Stimulated activated CD4-positive, alpha-beta T cell treated with anti-CD3 and anti-CD28 coated beads, Interleukin-12 subunit alpha, Interleukin-12 subunit beta, amount 100 ng/mL, for 24 hours (primary cell): ENCODE data around the gene LHX4.
A peak's percentile ranks its signal among the peaks of the same experiment; 100 is the strongest.

Source experiments
- DNase-seq, 2 experiments: peaks; one replicate each; pipeline ENCODE4 v3.0.0-alpha.2; 2020; ENCODE audit warnings: low read depth in 2 of 2

LHX4 gene

GRCh38 chr1:180229483-180230415 lies at the start of gene LHX4:
Gene LHX4, plus strand, starts transcription at chr1:180230264. Its CDS starts 266 bp downstream, at chr1:180230530.
- DNase-seq = peak in 1 of 2 experiments; percentile 20

DNA sequence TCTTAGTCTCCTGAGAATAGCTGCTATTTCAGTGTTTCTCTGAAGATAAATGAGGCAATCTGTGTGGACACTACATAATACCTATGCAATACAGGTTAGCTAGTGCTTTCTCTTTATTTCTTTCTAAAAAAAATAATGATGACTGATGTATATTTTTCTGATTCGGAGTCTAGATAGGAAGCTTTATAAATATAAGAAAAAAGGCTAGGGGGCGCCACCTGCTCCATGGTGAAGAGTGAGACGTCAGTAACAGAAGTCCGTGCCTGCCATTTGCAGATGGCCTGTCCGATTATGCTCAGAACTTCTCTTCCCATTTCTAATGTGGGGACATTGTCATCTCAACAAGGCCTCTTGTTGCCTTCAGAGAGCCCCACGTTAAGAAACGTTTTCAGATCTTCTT lies 49.0 kb upstream of the LHX4 start:
- peak in 1 of 2 experiments; percentile 20 for DNase-seq

GRCh38 chr1:180181996-180182642 lies 47.9 kb upstream of the LHX4 start:
- DNase-seq = no peak

DNA sequence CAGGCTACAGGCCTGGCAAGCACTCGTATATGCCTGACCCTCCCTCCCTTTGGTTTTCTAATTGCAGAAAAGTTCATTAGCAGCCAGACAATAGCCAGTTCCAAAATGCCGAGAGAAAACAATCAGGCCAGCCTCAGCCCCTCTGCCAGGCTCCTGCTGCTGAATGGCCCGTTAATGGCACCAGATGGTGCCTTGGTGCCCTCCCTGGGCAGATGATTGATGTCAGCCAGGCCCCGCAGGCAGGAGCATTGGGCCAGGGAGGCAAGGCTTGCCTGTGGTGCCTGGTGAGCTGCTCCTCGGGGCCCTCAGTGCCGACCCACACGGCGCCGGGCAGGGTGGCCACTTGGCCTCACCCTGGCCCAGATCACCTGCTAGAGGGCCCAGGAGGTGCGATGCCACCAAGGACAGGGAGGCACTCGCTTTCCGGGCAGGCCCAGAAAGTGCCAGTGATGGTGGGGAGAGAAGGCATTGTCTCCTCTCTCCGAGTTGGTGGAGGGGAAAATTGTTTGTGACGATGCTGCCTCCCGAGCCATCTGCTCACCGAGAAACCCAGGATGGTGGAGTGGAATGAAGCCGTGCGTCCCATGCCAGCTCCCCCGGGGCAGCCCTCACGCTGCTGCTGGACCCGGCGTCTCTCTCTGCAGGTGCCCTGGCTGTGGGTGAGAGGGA lies 47.3 kb upstream of the LHX4 start:
- DNase-seq = no peak

DNA sequence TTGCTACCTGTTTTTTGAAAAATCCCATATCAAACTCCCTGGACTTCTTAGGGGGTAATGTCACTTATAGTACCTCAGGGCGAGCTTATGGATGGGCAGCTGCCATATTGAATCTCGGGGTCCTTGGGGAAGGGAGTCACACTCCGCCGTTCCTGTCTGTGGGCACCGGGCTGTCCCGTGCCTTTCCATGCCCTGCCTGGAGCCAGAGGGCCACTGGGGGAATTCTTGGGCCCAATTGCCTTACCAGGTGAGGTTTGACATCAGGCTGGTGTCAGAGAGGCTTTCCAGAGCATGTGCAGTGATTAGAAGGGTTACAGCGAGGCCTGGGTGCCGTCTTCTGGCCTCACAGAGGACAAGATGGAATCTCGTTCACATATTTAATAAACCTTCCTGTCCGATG lies 46.6 kb upstream of the LHX4 start:
- DNase-seq = no peak

GRCh38 chr1:180184041-180184440 lies 46.0 kb upstream of the LHX4 start:
- DNase-seq = no peak

DNA sequence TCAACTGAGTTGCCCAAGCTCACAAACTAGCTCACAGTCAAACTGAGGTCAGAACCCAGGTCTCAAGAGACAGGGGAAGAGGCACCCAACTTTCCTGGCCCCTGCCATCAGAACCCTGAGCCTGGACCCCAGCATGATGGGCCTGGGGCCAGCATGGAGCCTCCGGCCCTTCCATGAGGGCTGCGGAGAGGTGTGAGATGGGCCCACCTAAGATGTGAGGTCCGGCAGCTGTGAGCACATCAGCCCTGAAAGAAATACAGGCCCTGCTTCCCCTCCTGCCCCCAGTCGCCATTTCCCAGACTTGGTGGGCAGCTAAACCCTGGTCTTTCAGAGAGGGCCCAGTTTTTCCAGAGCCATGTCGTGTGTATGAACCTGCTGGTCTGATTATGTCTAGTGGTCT lies 44.8 kb upstream of the LHX4 start:
- DNase-seq = no peak

DNA sequence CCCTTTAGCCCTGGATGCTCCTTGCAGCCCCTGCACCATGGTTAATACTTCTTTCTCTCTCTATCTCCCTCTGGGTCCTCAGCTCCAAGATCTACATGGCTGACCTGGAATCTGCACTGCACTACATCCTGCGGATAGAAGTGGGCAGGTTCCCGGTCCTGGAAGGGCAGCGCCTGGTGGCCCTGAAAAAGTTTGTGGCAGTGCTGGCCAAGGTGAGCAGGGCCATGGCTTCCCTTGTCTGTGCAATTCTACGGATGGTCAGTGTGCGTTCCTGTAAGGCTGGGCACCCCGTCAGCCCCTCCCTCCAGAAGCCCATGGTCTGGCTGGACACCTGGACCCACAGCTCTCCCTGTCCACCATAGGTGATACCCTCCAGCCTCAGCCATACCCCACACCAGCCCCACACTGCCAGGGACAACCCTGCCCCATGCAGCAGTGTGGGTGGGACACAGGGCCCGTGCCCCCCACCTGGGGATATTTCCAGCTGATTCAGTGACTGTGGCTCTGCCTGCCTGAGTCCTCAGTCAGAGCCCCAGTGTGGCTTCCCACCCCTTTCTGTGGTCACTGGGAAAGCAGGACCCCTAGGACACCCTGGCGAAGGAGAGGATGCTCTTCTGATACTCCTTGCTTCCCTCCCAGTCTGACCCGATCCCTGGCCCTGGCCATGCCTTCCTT lies 44.0 kb upstream of the LHX4 start:
- no peak for DNase-seq

- DNase-seq = no peak
These were observed 43.2 kb upstream of the LHX4 start for GRCh38 chr1:180186831-180187230.

GRCh38 chr1:180187626-180188025 lies 42.4 kb upstream of the LHX4 start:
- no peak for DNase-seq

DNA sequence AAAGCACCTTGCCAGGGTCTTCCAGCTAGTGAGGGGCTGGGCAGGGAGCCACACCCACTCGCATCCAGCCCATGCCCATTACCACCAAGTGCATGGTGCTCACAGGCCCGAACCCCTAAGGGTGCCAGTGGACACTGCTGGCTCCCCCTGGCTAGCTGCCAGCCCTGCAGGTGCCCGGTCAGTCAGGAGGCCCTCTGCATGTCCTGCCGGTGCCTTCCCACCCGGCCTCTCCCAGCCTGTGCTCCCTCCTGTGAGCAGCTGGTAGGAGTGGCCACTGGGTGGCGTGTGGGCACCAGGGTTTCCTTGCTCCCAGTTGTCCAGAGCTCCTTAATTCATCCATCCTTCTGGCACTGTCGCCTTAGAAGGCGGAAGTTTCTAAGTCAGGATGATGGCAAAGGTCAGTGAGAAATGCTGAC lies 42.0 kb upstream of the LHX4 start:
- DNase-seq = no peak

DNA sequence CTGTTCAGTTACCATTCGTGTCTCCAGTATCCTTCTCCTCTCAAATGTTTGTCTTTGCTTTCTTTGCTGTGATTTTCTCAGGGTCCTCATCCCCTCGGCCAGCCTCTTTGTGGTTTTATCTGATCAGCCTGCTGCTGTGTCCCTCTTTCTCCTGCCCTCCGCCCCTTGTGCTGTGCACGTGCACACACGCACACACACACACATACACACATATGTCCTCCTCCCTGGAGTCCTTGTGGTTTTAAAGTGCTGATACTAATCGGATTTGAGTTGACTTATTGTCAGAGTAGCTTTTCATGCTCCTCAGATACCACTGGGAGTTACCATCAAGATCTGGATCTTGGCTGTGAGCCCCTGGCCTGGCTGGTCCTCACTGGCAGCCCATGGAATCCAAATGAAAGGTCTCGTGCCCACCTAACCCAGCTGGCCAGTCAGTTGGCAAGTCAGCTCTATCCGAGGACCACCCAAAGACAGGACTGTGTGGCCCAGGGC lies 41.3 kb upstream of the LHX4 start:
- DNase-seq = no peak

DNA sequence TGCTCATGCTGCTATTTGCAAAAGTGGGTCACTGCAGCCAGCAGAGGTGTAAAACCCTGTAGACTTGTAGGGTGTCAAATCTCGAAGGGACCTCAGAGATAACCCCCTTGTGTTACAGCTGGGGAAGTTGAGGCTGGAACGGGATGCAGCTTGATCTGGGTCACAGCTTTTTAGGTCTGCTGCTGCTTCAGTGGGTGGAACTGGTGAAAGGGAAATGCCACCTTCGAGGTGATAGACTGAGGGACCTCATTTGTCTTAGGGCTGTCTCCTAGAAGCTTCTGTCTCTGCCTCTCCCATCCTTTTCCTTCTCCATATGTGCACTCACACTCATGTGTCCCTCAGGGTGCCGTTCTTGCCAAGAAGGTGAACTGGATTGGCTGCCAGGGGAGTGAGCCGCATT lies 40.0 kb upstream of the LHX4 start:
- DNase-seq = no peak

DNA sequence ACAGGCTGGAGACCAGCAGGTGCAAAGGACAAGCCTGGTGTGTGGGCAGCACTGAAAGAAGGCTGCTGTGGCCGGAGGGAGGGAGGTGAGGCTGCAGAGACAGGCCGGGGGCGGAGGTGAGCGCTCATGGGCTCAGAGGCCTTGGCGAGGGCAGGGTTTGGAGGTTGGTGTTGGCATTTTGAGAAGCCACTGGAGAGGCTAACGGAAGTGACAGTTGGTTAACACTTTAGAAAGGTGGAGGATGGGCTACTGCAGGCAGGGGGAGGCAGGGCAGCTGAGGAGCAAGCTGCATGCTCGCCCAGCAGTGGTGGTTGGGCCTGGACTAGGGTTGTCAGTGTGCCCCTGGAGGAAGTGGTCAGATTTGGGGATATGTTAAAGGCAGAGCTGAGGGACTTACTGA lies 37.9 kb upstream of the LHX4 start:
- no peak for DNase-seq

DNA sequence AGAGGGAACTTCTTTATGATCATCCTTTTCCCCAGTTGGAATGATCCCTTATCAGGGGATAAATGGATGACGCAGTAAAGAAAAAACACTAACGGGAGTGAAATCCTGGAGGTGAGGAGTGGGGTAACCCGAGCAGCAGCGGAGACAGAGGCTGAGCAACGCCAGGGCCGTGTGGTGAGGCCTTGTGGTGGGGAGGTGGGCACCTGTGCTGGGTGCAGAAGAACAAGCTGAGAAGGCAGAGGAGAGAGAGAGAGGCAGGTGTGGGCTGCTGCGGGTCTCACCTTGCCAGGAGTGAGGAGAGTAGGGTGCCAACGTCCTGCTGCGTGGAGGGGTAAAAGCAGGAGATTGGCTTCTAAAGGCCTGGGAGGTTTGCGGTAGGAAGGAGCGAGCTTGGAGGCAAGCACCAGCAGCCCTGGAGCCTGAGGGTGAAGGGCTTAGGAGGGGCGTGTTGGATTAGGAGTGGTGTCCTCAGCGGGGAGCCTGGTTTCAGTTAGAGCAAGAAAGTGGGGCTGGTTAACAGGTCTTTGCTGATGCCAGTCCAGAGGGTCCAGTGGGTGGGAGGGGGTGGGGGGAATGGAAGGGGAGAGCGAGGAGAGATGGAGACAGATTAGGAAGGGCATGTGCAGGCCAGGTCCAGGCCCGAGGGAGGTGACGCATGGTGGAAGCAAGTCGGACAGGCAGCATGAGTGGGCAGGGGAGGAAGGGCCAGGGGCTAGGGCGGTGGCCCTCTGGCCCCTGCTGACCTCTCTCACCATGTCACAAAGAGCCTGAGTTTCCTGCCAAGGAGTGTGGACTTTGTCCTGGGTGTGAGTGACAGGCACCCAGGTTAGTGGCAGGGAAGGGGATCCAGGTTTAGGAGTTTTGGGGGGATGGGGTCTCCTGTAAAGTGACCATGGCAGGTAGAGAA lies 36.7 kb upstream of the LHX4 start:
- DNase-seq = no peak

GRCh38 chr1:180194048-180194425 lies 36.0 kb upstream of the LHX4 start:
- DNase-seq = no peak

DNA sequence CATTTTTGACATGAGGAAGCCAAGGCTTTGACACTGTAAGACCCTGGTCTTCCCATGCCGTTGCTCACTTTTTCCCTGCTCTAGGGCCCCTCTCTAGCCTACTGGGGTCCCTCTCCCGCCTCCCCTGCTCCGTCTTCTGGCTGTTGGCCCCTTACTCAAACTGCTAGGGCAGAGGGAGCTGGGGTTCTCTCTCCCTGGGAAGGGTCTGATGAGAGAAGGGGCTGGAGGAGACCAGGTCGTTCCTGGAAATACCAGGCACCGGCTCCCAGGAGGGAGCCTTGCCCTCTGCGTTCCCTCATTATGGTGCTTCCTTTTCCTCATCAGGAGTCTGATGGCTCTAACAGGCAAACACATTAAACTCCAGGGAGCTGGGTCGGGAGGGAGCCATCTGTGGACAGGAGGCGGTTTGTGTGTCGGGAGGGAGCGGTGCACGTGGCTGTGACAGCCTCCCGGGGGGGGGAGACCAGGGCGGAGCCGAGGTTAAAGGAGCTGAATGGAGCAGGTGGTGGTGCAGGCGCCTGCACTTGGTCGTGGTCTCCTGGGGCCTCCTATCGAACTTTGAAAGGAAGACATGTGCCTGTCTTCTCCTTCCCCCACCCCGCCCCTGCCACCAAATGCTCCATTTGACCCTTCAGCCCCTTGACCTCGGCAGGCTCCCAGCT lies 35.4 kb upstream of the LHX4 start:
- no peak for DNase-seq

- DNase-seq = no peak
These were observed 34.7 kb upstream of the LHX4 start for GRCh38 chr1:180195401-180195800.

DNA sequence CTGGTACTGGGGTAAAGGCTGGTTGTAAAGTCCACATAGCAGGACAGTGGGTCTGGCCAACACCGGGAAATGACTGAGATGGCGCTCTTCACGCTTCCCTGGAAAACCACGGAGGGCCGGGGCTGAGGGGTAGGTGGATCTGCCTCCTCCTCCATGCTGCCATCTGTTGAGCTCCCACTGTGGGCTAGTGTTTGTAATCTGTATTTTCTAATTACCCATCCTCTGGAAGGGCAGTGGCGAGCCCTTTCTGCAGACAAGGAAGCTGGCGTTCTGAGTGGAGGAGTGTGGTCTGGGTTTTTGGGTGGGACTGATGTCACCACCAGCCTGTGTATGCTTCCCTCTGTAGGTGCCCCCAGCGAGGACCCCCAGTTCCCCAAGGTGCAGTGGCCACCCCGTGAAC lies 34.1 kb upstream of the LHX4 start:
- no peak for DNase-seq

- DNase-seq = no peak
These were observed 33.5 kb upstream of the LHX4 start for GRCh38 chr1:180196436-180197003.
